Measurements from ENCODE around the gene NFATC1.
"Not testable (repeated sequence)": the region's sequence is repeated elsewhere in the genome, so short reads cannot be mapped to it uniquely, and the experiment has no call there.

Gene NFATC1

GRCh38 chr18:79373736-79374135, 22.0 kb upstream of the NFATC1 start:
- Histone ChIP-seq H3K27me3 (ENCODE audit: control insufficient read depth in 5 of 5, insufficient read depth in 4 of 5, low read length in 5 of 5) (no peaks in the 10 kb centered on the region), H3K4me1 (ENCODE audit: control insufficient read depth in 5 of 5, insufficient read depth in 5 of 5, low read length in 5 of 5) (peaks cover 0 to 2% (median 0%) of the 10 kb centered on the region in 5 donors), H3K4me3 (ENCODE audit: low read depth in 1 of 5, low read length in 5 of 5) (no peak overlapping the region), H3K9ac (ENCODE audit: low read length in 5 of 5) (no peak overlapping the region), H3K36me3 (ENCODE audit: control insufficient read depth in 5 of 5, insufficient read depth in 5 of 5, low read length in 5 of 5) (peaks cover 0 to 57% (median 37%) of the 10 kb centered on the region in 5 donors), H3K9me3 (ENCODE audit: control insufficient read depth in 5 of 5, low read length in 5 of 5) (no peaks in the 10 kb centered on the region), H3K27ac (ENCODE audit: low read depth, low read length) (no peak overlapping the region)

GRCh38 chr18:79374408-79375171, 21.1 kb upstream of the NFATC1 start:
- no peak overlapping the region for H3K9ac ChIP-seq (ENCODE audit: low read length in 5 of 5)
- peaks cover 0 to 5% (median 3%) of the 10 kb centered on the region in 5 donors for H3K4me1 ChIP-seq (ENCODE audit: control insufficient read depth in 5 of 5, insufficient read depth in 5 of 5, low read length in 5 of 5)
- no peak overlapping the region for H3K27ac ChIP-seq (ENCODE audit: low read depth, low read length)
- peaks cover 0 to 55% (median 37%) of the 10 kb centered on the region in 5 donors for H3K36me3 ChIP-seq (ENCODE audit: control insufficient read depth in 5 of 5, insufficient read depth in 5 of 5, low read length in 5 of 5)
- H3K27me3 ChIP-seq (ENCODE audit: control insufficient read depth in 5 of 5, insufficient read depth in 4 of 5, low read length in 5 of 5) = no peaks in the 10 kb centered on the region
- no peaks in the 10 kb centered on the region for H3K9me3 ChIP-seq (ENCODE audit: control insufficient read depth in 5 of 5, low read length in 5 of 5)
- H3K4me3 ChIP-seq (ENCODE audit: low read depth in 1 of 5, low read length in 5 of 5) = no peak overlapping the region

- Histone ChIP-seq H3K4me1 (ENCODE audit: control insufficient read depth in 5 of 5, insufficient read depth in 5 of 5, low read length in 5 of 5) (peaks cover 0 to 5% (median 3%) of the 10 kb centered on the region in 5 donors), H3K36me3 (ENCODE audit: control insufficient read depth in 5 of 5, insufficient read depth in 5 of 5, low read length in 5 of 5) (peaks cover 0 to 53% (median 35%) of the 10 kb centered on the region in 5 donors), H3K27me3 (ENCODE audit: control insufficient read depth in 5 of 5, insufficient read depth in 4 of 5, low read length in 5 of 5) (no peaks in the 10 kb centered on the region), H3K9me3 (ENCODE audit: control insufficient read depth in 5 of 5, low read length in 5 of 5) (no peaks in the 10 kb centered on the region), H3K9ac (ENCODE audit: low read length in 5 of 5) (no peak overlapping the region), H3K4me3 (ENCODE audit: low read depth in 1 of 5, low read length in 5 of 5) (no peak overlapping the region), H3K27ac (ENCODE audit: low read depth, low read length) (no peak overlapping the region)
Measured at GRCh38 chr18:79375441-79376154, 20.1 kb upstream of the NFATC1 start.

GRCh38 chr18:79376661-79377060, 19.1 kb upstream of the NFATC1 start:
- H3K9me3 ChIP-seq (ENCODE audit: control insufficient read depth in 5 of 5, low read length in 5 of 5); H3K27ac ChIP-seq (ENCODE audit: low read depth, low read length); H3K4me1 ChIP-seq (ENCODE audit: control insufficient read depth in 5 of 5, insufficient read depth in 5 of 5, low read length in 5 of 5); H3K9ac ChIP-seq (ENCODE audit: low read length in 5 of 5); H3K4me3 ChIP-seq (ENCODE audit: low read depth in 1 of 5, low read length in 5 of 5); H3K27me3 ChIP-seq (ENCODE audit: control insufficient read depth in 5 of 5, insufficient read depth in 4 of 5, low read length in 5 of 5): not testable (repeated sequence)
- peaks cover 0 to 50% (median 33%) of the 10 kb centered on the region in 5 donors for H3K36me3 ChIP-seq (ENCODE audit: control insufficient read depth in 5 of 5, insufficient read depth in 5 of 5, low read length in 5 of 5)

GRCh38 chr18:79377187-79377891, 18.4 kb upstream of the NFATC1 start:
- no peak overlapping the region for H3K9ac ChIP-seq (ENCODE audit: low read length in 5 of 5)
- H3K27ac ChIP-seq (ENCODE audit: low read depth, low read length) = no peak overlapping the region
- H3K36me3 ChIP-seq (ENCODE audit: control insufficient read depth in 5 of 5, insufficient read depth in 5 of 5, low read length in 5 of 5) = peaks cover 0 to 47% (median 33%) of the 10 kb centered on the region in 5 donors
- H3K9me3 ChIP-seq (ENCODE audit: control insufficient read depth in 5 of 5, low read length in 5 of 5) = no peaks in the 10 kb centered on the region
- H3K4me3 ChIP-seq (ENCODE audit: low read depth in 1 of 5, low read length in 5 of 5) = no peak overlapping the region
- H3K27me3 ChIP-seq (ENCODE audit: control insufficient read depth in 5 of 5, insufficient read depth in 4 of 5, low read length in 5 of 5) = no peaks in the 10 kb centered on the region
- H3K4me1 ChIP-seq (ENCODE audit: control insufficient read depth in 5 of 5, insufficient read depth in 5 of 5, low read length in 5 of 5) = peaks cover 0 to 5% (median 3%) of the 10 kb centered on the region in 5 donors

GRCh38 chr18:79378536-79379250, 17.0 kb upstream of the NFATC1 start:
- Histone ChIP-seq H3K36me3 (ENCODE audit: control insufficient read depth in 5 of 5, insufficient read depth in 5 of 5, low read length in 5 of 5) (peaks cover 0 to 41% (median 30%) of the 10 kb centered on the region in 5 donors), H3K4me1 (ENCODE audit: control insufficient read depth in 5 of 5, insufficient read depth in 5 of 5, low read length in 5 of 5) (peaks cover 0 to 5% (median 3%) of the 10 kb centered on the region in 5 donors), H3K27me3 (ENCODE audit: control insufficient read depth in 5 of 5, insufficient read depth in 4 of 5, low read length in 5 of 5) (peaks cover 0 to 2% (median 0%) of the 10 kb centered on the region in 5 donors), H3K9me3 (ENCODE audit: control insufficient read depth in 5 of 5, low read length in 5 of 5) (no peaks in the 10 kb centered on the region), H3K4me3 (ENCODE audit: low read depth in 1 of 5, low read length in 5 of 5) (no peak overlapping the region), H3K27ac (ENCODE audit: low read depth, low read length) (no peak overlapping the region), H3K9ac (ENCODE audit: low read length in 5 of 5) (no peak overlapping the region)

- Histone ChIP-seq H3K4me1 (ENCODE audit: control insufficient read depth in 5 of 5, insufficient read depth in 5 of 5, low read length in 5 of 5) (peaks cover 0 to 5% (median 3%) of the 10 kb centered on the region in 5 donors), H3K27ac (ENCODE audit: low read depth, low read length) (no peak overlapping the region), H3K27me3 (ENCODE audit: control insufficient read depth in 5 of 5, insufficient read depth in 4 of 5, low read length in 5 of 5) (peaks cover 0 to 6% (median 0%) of the 10 kb centered on the region in 5 donors), H3K9ac (ENCODE audit: low read length in 5 of 5) (no peak overlapping the region), H3K4me3 (ENCODE audit: low read depth in 1 of 5, low read length in 5 of 5) (no peak overlapping the region), H3K9me3 (ENCODE audit: control insufficient read depth in 5 of 5, low read length in 5 of 5) (no peaks in the 10 kb centered on the region), H3K36me3 (ENCODE audit: control insufficient read depth in 5 of 5, insufficient read depth in 5 of 5, low read length in 5 of 5) (peaks cover 0 to 35% (median 25%) of the 10 kb centered on the region in 5 donors)
Measured at GRCh38 chr18:79379251-79379905, 16.4 kb upstream of the NFATC1 start.

- no peaks in the 10 kb centered on the region for H3K9me3 ChIP-seq (ENCODE audit: control insufficient read depth in 5 of 5, low read length in 5 of 5)
- H3K4me3 ChIP-seq (ENCODE audit: low read depth in 1 of 5, low read length in 5 of 5) = no peak overlapping the region
- H3K27ac ChIP-seq (ENCODE audit: low read depth, low read length) = no peak overlapping the region
- H3K27me3 ChIP-seq (ENCODE audit: control insufficient read depth in 5 of 5, insufficient read depth in 4 of 5, low read length in 5 of 5) = peaks cover 0 to 8% (median 0%) of the 10 kb centered on the region in 5 donors
- no peak overlapping the region for H3K9ac ChIP-seq (ENCODE audit: low read length in 5 of 5)
- peaks cover 0 to 5% (median 3%) of the 10 kb centered on the region in 5 donors for H3K4me1 ChIP-seq (ENCODE audit: control insufficient read depth in 5 of 5, insufficient read depth in 5 of 5, low read length in 5 of 5)
- H3K36me3 ChIP-seq (ENCODE audit: control insufficient read depth in 5 of 5, insufficient read depth in 5 of 5, low read length in 5 of 5) = peaks cover 0 to 28% (median 17%) of the 10 kb centered on the region in 5 donors
Measured at GRCh38 chr18:79379931-79380815, 15.6 kb upstream of the NFATC1 start.

Measured in subcutaneous abdominal adipose tissue (tissue), 5 donors.